Coronary artery (tissue), 2 donors: Measurements from ENCODE around the gene MEIKIN.

Experiments used
- DNase-seq: peaks from one replicate; pipeline ENCODE4 v3.0.0-alpha.2; 2017; ENCODE audit warnings: low spot score
- H3K27ac ChIP-seq, 2 donors: fragments of 200-600 bp; sonication (generic); one replicate each; pipeline ENCODE4 v1.5.1; 2016 to 2019
- H3K4me3 ChIP-seq: fragments of 200-600 bp; sonication (generic); 2 replicates; pipeline ENCODE4 v1.5.1; 2016; ENCODE audit warnings: mild to moderate bottlenecking, moderate library complexity
- TF ChIP-seq, protein P1 (sequence below): fragments of 200-600 bp; sonication (generic); IDR thresholded peaks from one replicate; pipeline ENCODE4 v1.5.1; 2019; ENCODE audit warnings: antibody characterized with exemption

MEIKIN gene

DNA sequence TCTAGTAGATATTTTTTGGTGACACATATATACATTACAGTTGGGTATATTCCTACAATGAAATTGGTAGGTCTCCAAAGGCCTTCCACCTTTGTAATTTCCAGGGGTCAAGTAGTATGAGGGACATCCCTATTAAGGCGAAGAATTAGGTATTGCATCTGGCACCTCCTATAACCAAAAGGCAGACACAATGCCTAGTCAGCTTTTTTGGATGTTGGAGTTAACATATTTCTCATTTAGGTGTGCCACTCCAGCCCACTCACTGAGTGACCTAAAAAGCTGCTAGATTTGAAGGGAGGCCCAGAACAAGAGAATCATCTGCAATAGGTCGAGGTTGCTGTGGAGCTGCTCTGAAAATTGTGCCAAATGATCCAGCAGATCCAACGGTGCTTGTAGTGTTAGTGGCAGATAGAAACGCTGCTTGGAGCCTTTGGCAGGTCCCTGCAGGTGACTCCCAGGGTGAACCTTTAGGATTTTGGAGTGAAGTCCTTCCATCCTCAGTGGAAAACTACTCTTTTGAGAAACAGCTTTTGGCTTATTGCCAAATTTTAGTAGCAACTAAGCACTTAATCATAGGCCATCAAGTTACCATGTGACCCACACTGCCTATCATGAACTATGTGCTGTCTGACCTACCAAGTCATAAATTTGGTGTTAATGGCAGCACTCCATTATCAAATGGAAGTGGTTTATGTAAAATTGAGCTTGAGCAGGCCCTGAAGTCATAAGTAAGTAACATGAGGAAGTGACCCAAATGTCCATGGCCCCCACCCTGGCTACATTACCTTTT is 132.9 kb downstream of the MEIKIN start:
- H3K27ac ChIP-seq: no peak overlapping the region
- TF ChIP-seq, protein P1, sequence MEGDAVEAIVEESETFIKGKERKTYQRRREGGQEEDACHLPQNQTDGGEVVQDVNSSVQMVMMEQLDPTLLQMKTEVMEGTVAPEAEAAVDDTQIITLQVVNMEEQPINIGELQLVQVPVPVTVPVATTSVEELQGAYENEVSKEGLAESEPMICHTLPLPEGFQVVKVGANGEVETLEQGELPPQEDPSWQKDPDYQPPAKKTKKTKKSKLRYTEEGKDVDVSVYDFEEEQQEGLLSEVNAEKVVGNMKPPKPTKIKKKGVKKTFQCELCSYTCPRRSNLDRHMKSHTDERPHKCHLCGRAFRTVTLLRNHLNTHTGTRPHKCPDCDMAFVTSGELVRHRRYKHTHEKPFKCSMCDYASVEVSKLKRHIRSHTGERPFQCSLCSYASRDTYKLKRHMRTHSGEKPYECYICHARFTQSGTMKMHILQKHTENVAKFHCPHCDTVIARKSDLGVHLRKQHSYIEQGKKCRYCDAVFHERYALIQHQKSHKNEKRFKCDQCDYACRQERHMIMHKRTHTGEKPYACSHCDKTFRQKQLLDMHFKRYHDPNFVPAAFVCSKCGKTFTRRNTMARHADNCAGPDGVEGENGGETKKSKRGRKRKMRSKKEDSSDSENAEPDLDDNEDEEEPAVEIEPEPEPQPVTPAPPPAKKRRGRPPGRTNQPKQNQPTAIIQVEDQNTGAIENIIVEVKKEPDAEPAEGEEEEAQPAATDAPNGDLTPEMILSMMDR: no peak
- DNase-seq: no peak
- no peak overlapping the region for H3K4me3 ChIP-seq

DNA sequence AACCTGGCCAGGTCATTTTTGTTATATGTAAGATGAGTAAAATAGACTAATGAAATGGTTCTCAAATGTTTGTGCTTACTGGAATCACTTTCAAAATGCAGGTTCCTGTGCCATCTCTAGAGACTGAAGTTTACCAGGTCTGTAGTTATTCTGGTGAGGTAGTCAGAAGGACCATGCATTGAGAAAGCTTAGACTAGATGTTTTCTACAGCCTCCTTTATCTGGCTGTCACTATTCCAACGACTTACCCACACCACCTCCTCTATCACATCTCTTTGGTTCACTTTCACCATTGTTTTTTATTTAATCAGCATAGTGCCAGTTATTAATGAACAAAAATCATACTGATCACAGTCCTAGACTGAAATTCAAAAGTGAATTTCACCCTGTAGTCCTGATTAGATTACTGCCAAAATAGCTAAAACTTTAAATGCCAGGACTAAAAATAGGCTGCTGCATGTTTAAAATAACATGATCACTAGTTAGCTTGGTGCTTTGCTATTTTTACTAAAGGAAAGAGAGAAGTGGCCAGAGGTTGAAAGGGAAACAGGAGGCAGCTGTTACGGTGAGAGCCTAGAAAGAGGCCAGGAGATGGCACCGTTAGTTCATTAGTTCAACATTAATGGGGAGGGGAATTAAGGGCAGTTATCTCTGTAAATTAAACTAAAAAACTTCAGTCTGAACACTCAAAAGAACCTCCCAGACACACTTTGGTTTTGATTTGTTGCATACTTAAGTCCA is 134.8 kb downstream of the MEIKIN start:
- TF ChIP-seq, protein P1: no peak
- no peak for DNase-seq
- Histone ChIP-seq H3K4me3 (no peak overlapping the region), H3K27ac (peak overlapping the region; percentile 50 to 62)

DNA sequence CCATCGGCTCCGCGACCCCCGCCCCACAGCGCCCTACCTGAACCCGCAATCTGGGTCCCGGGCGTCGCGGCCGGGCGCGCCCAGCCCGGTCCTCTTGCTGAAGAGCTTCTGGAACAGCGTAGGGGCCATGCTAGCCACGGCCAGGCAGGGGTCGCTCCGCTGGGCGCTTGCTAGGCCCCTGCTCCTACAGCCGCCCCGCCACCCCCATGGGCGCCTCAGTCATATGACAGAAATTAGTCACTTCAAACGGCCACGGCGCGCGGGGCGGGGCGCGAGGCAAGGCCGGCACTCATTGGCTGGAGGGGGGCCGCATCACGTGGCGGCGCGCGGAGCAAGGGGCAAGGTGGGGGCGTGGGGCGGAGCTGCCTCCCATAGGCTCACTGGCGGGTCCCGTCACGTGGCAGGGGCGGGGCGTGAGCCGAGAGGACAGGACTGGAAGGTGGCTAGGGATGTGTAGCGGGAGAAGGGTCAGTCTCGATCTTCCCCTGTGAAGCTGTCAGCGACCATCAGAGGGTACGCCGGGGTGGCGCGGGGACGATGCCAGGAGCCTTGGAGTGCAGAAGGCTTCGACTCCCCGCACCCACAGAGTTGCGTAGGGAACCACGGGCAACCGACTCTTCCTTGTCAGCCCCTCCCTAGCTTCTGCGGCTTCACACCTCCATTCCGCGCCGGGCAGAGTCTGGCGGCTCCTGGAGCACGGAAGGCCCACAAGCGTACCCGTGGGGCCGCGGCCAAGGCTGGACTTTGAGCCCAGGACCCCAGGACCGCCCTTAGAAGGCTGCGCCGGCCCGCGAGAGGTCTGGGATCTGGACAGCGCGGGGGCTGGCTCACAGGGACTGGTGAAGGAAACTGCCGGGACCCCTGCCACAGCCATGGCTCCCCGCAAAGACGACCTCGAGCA is 148.4 kb downstream of the MEIKIN start, which contains the start of gene FNIP1:
Gene FNIP1 (minus strand): TSS at position 225 of the 901 bp plus-strand sequence. CDS start 96 bp downstream, at position 129.
- DNase-seq: peak; percentile 99
- Histone ChIP-seq H3K4me3 (peak within 1 kb of the TSS; percentile 92), H3K27ac (peak within 1 kb of the TSS; percentile 97 to 100)
- TF ChIP-seq, protein P1: no peak

DNA sequence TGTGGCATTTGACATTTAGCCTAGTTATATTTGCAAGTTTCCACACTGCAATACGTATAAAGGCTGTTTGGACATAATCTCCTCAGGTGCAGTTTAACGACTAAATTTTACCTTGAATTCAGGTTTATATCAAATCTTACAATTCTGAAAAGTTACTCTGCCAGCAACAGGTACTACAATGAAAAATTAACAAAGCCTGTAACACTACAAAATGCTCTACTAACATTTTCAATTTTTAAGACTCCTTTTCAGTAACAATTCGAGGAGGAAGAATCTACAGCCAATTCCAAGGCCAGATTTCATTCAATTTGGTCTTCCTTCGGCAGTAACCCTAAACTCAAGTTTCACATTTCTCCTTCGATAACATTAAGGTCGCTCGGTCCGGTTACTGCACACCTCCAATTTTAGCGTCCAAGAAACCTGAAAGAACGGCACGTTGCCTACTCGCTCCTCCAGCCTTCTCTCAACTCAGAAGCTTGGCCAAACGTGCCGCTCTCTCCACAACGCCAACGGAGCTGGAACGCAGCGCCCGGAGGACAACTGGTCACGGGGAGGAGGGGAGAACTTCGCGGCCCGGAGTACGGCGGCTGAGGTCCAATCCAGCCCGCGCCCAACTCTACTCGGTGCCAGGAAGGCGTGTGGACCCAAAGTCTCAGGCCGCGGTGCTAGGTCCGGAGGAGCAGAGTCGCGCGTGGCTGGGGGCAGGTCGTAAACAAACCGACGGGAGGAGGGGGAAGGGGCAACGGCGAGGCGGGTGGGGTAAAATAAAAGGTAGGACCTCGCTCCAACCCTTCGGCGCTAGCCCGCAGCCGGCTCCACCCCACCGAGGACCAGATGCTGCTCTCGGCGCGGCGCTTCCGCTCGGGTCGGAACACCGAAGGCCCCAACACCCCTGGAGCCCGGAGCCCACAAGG is 149.3 kb downstream of the MEIKIN start:
- peak; percentile 89 for DNase-seq

DNA sequence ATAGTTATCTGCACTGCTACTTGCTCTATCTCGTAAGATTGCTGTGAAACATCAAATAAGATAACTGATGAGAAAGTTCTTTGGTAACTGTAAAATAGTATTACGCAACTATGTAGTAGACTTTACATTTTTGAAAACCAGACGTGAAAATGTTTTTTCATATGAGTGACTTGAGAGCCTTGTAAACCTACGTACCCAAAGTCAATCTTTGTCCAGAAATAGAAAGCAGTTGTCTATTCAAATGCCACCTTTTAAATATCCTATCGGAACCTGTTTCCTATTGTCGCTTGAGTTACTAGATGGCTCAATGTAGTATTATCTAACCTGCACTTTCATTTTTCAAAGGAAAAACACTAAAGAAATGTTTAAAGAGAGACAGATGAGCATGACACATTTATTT is 150.2 kb downstream of the MEIKIN start:
- H3K4me3 ChIP-seq: peak overlapping the region; percentile 92
- TF ChIP-seq, protein P1: no peak
- H3K27ac ChIP-seq: no peak overlapping the region
- DNase-seq: no peak

More for the DNA sequence above, 149.3 kb downstream of the MEIKIN start:
- TF ChIP-seq, protein P1: no peak
- peak overlapping the region; percentile 92 for H3K4me3 ChIP-seq
- peak overlapping the region; percentile 97 to 100 for H3K27ac ChIP-seq

DNA sequence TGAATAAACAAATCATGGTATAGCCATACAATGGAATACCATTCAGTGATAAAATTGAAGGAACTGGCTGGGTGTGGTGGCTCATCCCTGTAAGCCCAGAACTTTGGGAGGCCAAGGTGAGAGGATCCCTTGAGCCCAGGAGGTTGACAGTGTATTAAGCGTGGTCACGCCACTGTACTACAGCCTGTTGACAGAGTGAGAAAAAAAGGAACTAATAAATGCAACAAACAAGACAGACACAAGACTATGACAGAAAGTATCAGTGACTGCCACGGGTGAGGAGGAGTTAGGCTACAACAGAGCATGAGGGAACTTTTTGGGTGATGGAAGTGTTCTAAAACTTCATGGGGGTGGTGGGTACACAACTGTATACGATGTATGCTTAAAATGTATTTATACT is 150.9 kb downstream of the MEIKIN start:
- H3K27ac ChIP-seq: no peak overlapping the region
- TF ChIP-seq, protein P1: no peak
- H3K4me3 ChIP-seq: peak overlapping the region; percentile 92
- DNase-seq: no peak
